UCSD-AML1 (cell line): ENCODE measurements around the gene TEX10.

Experiments used
- DNase-seq: peaks from one replicate; lab custom pipeline; 2025; ENCODE audit not compliant: unreplicated experiment; lab: John Stamatoyannopoulos, UW

The TEX10 gene

GRCh38 chr9:100285601-100286000, 67.1 kb downstream of the TEX10 start:
- no peak for DNase-seq

- DNase-seq, result no peak
Observed at GRCh38 chr9:100285080-100285479, 67.7 kb downstream of the TEX10 start.

DNA sequence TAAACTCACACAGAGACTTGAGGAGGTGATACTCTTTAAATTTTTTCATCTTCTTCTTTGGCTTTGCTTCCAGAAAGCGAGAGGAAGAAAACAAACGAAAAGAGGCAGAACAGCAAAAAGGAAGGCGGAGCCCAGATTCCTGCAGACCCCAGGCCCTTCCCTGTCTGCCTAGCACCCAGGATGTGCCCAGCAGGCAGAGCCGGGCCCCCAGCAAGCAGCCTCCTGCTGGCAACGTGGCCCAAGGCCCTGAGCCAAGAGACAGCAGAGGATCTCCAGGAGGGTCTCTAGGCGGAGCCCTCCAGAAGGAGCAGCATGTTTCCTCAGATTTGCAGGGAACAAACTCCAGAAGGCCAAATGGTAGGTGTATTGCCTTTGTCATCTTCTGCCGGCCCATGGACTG, 68.5 kb downstream of the TEX10 start:
- DNase-seq, result no peak

GRCh38 chr9:100282388-100282719, 70.4 kb downstream of the TEX10 start:
- DNase-seq, result no peak

DNA sequence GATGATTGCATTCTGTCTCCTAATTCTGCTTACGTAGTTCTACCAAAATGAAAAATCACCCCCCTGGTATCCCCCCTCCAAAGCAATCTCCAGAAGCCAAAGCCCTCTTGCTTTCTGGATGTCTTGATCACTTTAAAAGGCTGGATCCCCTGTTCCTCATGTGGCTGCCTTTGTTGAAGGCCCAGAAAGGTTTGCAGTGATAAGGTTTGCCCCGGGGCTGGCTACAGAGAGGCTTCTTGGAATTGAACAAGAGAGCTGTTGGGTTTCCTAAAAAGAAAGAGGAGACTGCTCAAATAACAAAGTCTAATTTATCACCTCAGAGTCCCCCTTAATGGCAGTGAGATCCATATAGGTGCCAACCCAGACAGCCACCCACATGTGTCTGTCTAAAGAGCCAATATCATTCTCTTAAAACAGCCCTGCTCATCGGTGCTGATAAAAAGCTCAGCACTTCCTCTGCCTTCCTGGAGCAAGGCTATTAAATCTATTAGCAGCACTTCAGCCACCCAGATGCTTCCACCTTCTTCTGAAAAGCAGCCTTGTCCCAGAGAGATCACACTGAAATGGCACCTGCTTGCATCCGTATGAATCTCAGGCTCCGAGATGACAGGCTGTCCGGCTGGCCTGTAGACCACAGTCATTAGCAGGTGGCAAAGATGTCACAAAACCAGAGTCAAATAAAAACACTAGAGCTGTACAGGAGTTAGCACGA, 70.9 kb downstream of the TEX10 start:
- DNase-seq, result no peak

DNA sequence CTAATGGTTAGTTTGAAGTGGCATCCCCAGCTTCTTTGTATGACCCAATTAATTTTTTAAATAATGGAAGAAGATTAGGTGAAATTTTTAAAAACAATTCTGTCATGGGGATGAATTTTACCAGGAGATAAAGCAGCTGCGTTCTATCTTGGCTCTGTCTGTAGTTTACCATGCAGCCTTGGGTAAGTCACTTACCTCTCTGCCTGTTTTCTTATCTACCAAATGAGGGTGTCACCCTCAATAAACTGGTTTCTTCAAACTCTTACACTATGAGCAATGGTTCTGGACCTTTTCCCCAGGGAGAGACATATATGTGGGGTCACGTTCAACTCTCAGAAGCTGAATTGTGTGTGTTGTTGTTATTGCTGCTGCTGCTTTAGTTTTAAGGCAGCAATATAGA, 71.7 kb downstream of the TEX10 start:
- no peak for DNase-seq

DNA sequence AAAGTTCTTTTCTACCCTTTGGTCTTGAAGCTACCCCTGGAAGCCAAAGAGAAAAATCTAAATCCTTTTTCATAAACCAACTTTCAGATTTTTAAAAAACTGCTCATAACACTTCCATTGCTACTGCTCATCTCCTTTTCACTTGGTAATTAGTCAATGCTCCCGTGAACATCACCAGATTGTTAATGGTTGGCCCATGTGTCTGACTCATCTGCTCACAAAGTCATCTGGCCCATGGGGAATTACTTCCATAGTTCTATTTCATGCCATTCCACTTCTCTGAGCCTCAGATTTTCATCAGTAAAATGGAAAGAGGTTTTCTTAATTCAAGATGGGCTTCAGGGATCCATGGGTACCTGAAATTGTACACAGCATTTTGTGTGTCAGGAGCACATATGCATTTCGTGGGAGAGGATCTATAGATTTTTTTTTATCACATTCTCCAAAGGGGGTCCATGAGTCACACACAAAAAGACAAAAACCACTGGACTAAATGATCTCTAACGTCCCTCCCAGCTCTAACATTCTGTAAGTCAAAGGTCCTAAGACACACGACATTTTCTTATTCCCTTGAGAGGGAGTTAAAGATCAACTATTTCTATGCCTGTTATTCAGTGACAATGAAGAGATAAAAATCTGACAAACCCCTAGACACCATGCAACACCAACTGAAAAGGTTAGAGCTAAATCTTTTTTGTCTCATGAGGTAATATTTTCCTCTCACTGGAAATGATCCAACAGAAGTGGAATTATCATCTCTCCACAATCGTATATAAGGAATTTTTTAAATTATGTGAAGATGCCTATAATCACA, 75.4 kb downstream of the TEX10 start:
- no peak for DNase-seq

DNA sequence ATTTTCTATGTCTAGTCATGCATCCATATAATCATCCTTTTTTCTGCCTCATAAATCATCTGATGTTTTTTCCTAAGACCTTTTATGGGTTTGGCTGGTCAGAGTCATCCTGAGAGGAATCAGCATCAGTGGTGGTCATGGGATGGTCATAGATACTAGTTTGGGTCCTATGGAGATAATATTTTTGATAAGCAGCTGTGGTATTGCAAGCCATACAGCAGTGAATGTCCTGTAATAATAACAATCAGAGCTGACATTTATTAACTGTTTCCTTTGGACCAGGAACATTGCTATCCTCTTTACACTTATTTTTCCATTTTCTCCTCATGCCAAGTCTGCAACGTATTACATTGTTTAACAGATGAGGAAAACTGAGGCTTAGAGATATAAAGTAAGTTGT, 83.1 kb downstream of the TEX10 start:
- no peak for DNase-seq

GRCh38 chr9:100268271-100268670, 84.5 kb downstream of the TEX10 start:
- DNase-seq, result no peak

DNA sequence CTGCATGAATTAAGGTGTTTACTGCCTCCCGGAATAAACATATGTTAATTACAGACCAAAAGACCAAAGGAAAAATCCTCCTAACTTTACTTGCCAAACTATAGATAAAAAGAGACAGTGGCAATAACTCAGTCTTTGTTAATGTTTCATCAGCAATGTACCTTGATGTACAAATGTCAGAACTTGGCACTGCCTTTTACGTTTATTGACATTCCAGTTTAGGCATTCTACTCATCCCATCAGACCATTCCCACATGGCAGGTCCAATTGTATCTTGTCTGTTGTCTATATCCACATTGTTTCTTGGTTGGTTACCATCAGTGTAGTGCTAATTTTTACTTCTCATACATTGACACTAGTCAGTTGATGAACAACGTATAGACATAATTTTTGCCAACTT, 85.5 kb downstream of the TEX10 start:
- no peak for DNase-seq
